HG03280 (cell line): ENCODE measurements around the gene VENTX.

ENCODE experiments used
- ATAC-seq: cut with Tn5 transposase; IDR thresholded peaks from one replicate; pipeline ENCODE4 v1.9.1; 2021; ENCODE audit warnings: mild to moderate bottlenecking, moderate library complexity; ENCODE audit not compliant: unreplicated experiment

Gene VENTX

GRCh38 chr10:133282846-133283390 lies 45.3 kb downstream of the VENTX start:
- ATAC-seq: no peak

GRCh38 chr10:133283931-133284330 lies 46.3 kb downstream of the VENTX start:
- no peak for ATAC-seq

GRCh38 chr10:133285217-133285616 lies 47.6 kb downstream of the VENTX start:
- ATAC-seq: no peak

GRCh38 chr10:133286366-133286765 lies 48.7 kb downstream of the VENTX start:
- no peak for ATAC-seq

GRCh38 chr10:133287832-133288500 lies 50.3 kb downstream of the VENTX start:
- no peak for ATAC-seq

- no peak for ATAC-seq
These were observed 52.1 kb downstream of the VENTX start for GRCh38 chr10:133289761-133290160.
